HG03439 (cell line): Measurements from ENCODE around the gene DTNBP1.

ENCODE experiments used
- ATAC-seq: cut with Tn5 transposase; IDR thresholded peaks from one replicate; pipeline ENCODE4 v1.9.1; 2021; ENCODE audit warnings: mild to moderate bottlenecking, moderate library complexity; ENCODE audit not compliant: unreplicated experiment

The DTNBP1 gene

GRCh38 chr6:15504581-15505350, 158.1 kb downstream of the DTNBP1 start:
- ATAC-seq = no peak

- no peak for ATAC-seq
Measured at GRCh38 chr6:15504040-15504495, 158.8 kb downstream of the DTNBP1 start.

- ATAC-seq = no peak
Measured at GRCh38 chr6:15503346-15503680, 159.5 kb downstream of the DTNBP1 start.

- ATAC-seq = no peak
Measured at GRCh38 chr6:15502446-15503345, 160.1 kb downstream of the DTNBP1 start.

GRCh38 chr6:15501826-15502445, 160.9 kb downstream of the DTNBP1 start:
- no peak for ATAC-seq

GRCh38 chr6:15500901-15501825, 161.7 kb downstream of the DTNBP1 start:
- no peak for ATAC-seq

GRCh38 chr6:15500078-15500740, 162.6 kb downstream of the DTNBP1 start:
- no peak for ATAC-seq

- ATAC-seq = no peak
Measured at GRCh38 chr6:15499591-15499990, 163.2 kb downstream of the DTNBP1 start.

- no peak for ATAC-seq
Measured at GRCh38 chr6:15499125-15499524, 163.7 kb downstream of the DTNBP1 start.

- ATAC-seq = no peak
Measured at GRCh38 chr6:15498640-15499039, 164.2 kb downstream of the DTNBP1 start.

GRCh38 chr6:15496345-15497131, 166.3 kb downstream of the DTNBP1 start:
- ATAC-seq = no peak

GRCh38 chr6:15495375-15495901, 167.4 kb downstream of the DTNBP1 start:
- no peak for ATAC-seq

GRCh38 chr6:15493437-15494168, 169.2 kb downstream of the DTNBP1 start:
- no peak for ATAC-seq

GRCh38 chr6:15491986-15492269, 170.9 kb downstream of the DTNBP1 start:
- no peak for ATAC-seq

GRCh38 chr6:15491255-15491985, 171.4 kb downstream of the DTNBP1 start:
- peak; percentile 74 for ATAC-seq

GRCh38 chr6:15490242-15491100, 172.4 kb downstream of the DTNBP1 start:
- no peak for ATAC-seq
